Ovary (tissue), 9 donors: ENCODE measurements around the gene CHD2. TPM values are rescaled to one million over a fixed set of nuclear protein-coding genes. Genes with fewer than 3 reads are reported as not detected.
"Not testable (repeated sequence)": the region's sequence is repeated elsewhere in the genome, so short reads cannot be mapped to it uniquely, and the experiment has no call there.

Experiments used
- DNase-seq, 5 donors: peaks; one replicate each; pipeline ENCODE4 v3.0.0-alpha.2; 2019 to 2020
- H3K27ac ChIP-seq, 2 donors: fragments of 200-600 bp; one replicate each; pipeline versions ENCODE4 v1.5.1 to v1.8.0; 2019 to 2022
- H3K27me3 ChIP-seq: fragments of 200-600 bp; one replicate; pipeline ENCODE4 v1.8.0; 2022
- H3K36me3 ChIP-seq: fragments of 200-600 bp; sonication (generic); one replicate; pipeline ENCODE4 v1.5.1; 2019
- H3K4me1 ChIP-seq: one replicate; pipeline ENCODE4 v1.8.1; 2013; ENCODE audit warnings: mild to moderate bottlenecking, moderate library complexity; ENCODE audit not compliant: insufficient read depth
- H3K4me3 ChIP-seq: fragments of 200-600 bp; sonication (generic); one replicate; pipeline ENCODE4 v1.5.1; 2017
- H3K9me3 ChIP-seq, 2 donors: fragments of 200-600 bp in 1 of 2; sonication (generic) in 1 of 2; one replicate each; pipeline versions ENCODE4 v1.5.1 to v1.8.1; 2013 to 2019; ENCODE audit warnings: mild to moderate bottlenecking in 1 of 2, moderate library complexity in 1 of 2
- EP300 ChIP-seq: sonication (generic); formaldehyde crosslinking; IDR thresholded peaks from one replicate; pipeline ENCODE4 v1.6.1; 2017; ENCODE audit warnings: antibody characterized with exemption
- POLR2A ChIP-seq: fragments of 450-650 bp; IDR thresholded peaks from one replicate; pipeline ENCODE4 v1.6.1; 2017; ENCODE audit warnings: antibody characterized with exemption, mild to moderate bottlenecking, moderate library complexity
- WGBS, 3 donors: extraction: QIAGEN DNeasy Blood & Tissue Kit in 1 of 3; methylation state at CpG; one replicate each; pipeline versions ENCODE4 v1.1.5 to v1.1.7; 2013 to 2017; 5-methylcytosine and 5-hydroxymethylcytosine counted together
- intact Hi-C, 4 donors: fragments of 100-400 bp; cut with DNase I; formaldehyde crosslinking; loops; one replicate each; pipeline versions ENCODE4 v1.11.0 to v1.15.1; 2022 to 2023
- polyA plus RNA-seq, 2 donors: library from polyadenylated mRNA; stranded (reverse); fragments of 200-250 nt in 1 of 2; fragments of 350-450 nt in 1 of 2; fragmentation: Illumina TruSeq in 1 of 2; extraction: RNeasy Lipid Tissue Mini Kit (QIAGEN cat#74804) in 1 of 2; gene quantifications; one replicate each; pipeline ENCODE4 v1.2.3, GENCODE V29; 2013 to 2014
- total RNA-seq, 7 donors: library from RNA; depleted of rRNA in 2 of 7; stranded (reverse); fragments of >200 nt in 2 of 7; fragmentation: NEBNext Ultra II Directional in 3 of 7; extraction: Animal tissue kit (Norgen Biotek cat#: 25700) in 3 of 7; gene quantifications; one replicate each; pipeline versions ENCODE4 v1.1.0 to v1.2.4, GENCODE V29; 2016 to 2023
- TF ChIP-seq, protein P1 (sequence below), 3 donors: fragments of 450-650 bp in 2 of 3; fragments of 200-600 bp in 1 of 3; IDR thresholded peaks; one replicate each; pipeline versions ENCODE4 v1.5.1 to v1.8.0; 2016 to 2022; ENCODE audit warnings: antibody characterized with exemption in 3 of 3, mild to moderate bottlenecking in 1 of 3
- donor health status: DM: no; HTN: no; CAD: no; lungs with moderate emphysema.
- donor health status: DM: no; HTN: no; CAD: no.
- donor health status: Bipolar disorder and iron deficiency.
- donor health status: DM: yes; HTN: yes; CAD: no.
- donor health status: DM: no; HTN: no; CAD: no.
- donor health status: DM: yes; HTN: yes; CAD: no.

Gene CHD2
- total and polyA plus RNA-seq, 9 donors = 43.6 to 146 (median 98.2) TPM

DNA sequence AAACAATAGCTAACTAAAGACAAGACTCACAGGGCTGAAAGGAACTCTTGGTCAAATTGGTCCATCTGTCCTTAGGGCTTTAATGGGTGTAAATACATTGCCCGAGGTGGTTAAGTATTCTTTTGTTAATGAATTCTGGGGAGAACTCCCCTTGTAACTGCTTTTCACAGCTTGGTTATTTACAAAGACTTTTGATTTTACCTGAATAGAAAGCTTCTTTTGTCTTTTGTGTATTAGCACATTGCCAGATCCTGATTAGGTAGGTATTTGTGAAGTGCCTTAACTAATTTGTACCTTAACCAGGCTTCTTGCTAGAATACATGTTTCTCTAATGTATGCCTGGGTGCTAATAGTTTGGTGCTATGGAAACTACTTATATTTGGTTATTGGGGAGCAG lies 14.0 kb downstream of the CHD2 start:
- Histone ChIP-seq H3K27me3 (no peaks in the 10 kb centered on the region), H3K36me3 (no peaks in the 10 kb centered on the region), H3K9me3 (no peaks in the 10 kb centered on the region), H3K27ac (no peak overlapping the region), H3K4me3 (no peak overlapping the region), H3K4me1 (peaks cover 28% of the 10 kb centered on the region)
- no peak for TF ChIP-seq POLR2A
- TF ChIP-seq, protein P1, sequence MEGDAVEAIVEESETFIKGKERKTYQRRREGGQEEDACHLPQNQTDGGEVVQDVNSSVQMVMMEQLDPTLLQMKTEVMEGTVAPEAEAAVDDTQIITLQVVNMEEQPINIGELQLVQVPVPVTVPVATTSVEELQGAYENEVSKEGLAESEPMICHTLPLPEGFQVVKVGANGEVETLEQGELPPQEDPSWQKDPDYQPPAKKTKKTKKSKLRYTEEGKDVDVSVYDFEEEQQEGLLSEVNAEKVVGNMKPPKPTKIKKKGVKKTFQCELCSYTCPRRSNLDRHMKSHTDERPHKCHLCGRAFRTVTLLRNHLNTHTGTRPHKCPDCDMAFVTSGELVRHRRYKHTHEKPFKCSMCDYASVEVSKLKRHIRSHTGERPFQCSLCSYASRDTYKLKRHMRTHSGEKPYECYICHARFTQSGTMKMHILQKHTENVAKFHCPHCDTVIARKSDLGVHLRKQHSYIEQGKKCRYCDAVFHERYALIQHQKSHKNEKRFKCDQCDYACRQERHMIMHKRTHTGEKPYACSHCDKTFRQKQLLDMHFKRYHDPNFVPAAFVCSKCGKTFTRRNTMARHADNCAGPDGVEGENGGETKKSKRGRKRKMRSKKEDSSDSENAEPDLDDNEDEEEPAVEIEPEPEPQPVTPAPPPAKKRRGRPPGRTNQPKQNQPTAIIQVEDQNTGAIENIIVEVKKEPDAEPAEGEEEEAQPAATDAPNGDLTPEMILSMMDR (IDR thresholded peaks at IDR 0.05) = no peak
- TF ChIP-seq EP300 = no peak
- intact Hi-C loops = no loop called here
- WGBS, 3 donors = 59 to 72% (median 63%) methylated on average over 1 of the region's 1 CpG
- DNase-seq = no peak

DNA sequence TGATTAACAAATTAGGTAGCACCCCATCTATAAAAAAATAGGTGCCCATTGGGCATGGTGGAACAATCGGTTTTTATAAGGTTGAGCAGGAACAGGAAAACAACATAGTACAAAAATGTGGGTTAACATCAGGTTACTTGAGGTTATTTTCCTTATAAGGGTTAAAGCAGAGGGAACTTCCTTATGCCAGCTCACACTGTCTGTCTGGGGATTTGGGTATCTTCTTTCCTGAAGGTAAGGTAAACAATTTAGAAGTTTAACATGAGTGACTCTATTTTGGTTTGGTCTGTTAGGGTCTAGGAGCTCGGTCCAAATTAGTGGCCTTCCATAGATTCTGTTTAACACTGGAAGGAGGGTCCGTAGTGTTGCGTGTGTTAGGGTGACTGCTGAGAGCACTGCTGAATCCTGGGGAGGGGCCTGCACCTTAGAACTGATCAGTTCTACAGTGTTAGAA lies 14.7 kb downstream of the CHD2 start:
- H3K4me3 ChIP-seq = no peak overlapping the region

DNA sequence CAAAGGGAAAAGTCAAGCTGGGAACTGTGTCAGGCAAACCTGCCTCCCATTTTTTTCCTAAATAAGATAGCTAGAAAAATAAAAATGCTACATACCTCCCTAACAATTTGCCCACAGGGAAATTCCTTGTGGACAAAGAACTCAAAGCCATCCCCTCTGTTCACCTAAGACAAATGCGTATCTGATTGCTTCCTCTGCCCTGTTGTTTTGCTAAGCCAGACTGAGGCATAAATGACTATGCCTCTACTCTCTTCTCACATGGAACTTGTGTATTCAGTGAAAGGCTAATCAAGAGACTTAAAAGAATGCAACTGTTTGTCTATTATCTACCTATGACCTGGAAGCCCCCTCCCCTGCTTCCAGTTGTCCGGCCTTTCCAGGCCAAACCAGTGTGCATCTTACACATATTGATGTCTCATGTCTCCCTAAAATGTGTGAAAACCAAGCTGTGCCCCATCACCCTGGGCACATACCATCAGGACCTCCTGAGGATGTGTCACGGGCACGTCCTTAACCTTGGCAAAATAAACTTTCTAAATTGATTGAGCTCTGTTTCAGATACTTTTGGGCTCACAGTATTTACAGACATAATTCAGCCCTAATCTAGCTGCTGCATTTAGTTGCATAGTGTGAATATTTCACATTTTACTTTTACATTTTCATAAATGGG lies 15.8 kb downstream of the CHD2 start:
- TF ChIP-seq POLR2A = no peak
- TF ChIP-seq EP300 = no peak
- TF ChIP-seq, protein P1 (IDR thresholded peaks at IDR 0.05) = no peak
- H3K4me1 ChIP-seq = peaks cover 20% of the 10 kb centered on the region
- H3K9me3 ChIP-seq = no peaks in the 10 kb centered on the region
- no peaks in the 10 kb centered on the region for H3K36me3 ChIP-seq
- no peaks in the 10 kb centered on the region for H3K27me3 ChIP-seq
- 69 to 86% (median 83%) methylated on average over 4 of the region's 4 CpGs for WGBS, 3 donors
- intact Hi-C loops = loop anchor here in 2 of 4 donors (2.0 to 5.0 kb wide), 2 partner anchors 107 to 109 kb away; no protein-coding TSS in a partner anchor
- H3K4me3 ChIP-seq = no peak overlapping the region
- DNase-seq = no peak
- no peak overlapping the region for H3K27ac ChIP-seq

More for the DNA sequence above, 14.7 kb downstream of the CHD2 start:
- intact Hi-C loops = loop anchor here in 1 of 4 donors (5.0 kb wide), 1 partner anchor 107 kb away; no protein-coding TSS in a partner anchor
- Histone ChIP-seq H3K27me3 (no peaks in the 10 kb centered on the region), H3K4me1 (peaks cover 24% of the 10 kb centered on the region), H3K9me3 (no peaks in the 10 kb centered on the region), H3K36me3 (no peaks in the 10 kb centered on the region), H3K27ac (no peak overlapping the region)
- no peak for DNase-seq
- 64 to 76% (median 67%) methylated on average over 4 of the region's 4 CpGs for WGBS, 3 donors
- TF ChIP-seq, protein P1 (IDR thresholded peaks at IDR 0.05) = no peak
- TF ChIP-seq EP300 (no peak), POLR2A (no peak)

DNA sequence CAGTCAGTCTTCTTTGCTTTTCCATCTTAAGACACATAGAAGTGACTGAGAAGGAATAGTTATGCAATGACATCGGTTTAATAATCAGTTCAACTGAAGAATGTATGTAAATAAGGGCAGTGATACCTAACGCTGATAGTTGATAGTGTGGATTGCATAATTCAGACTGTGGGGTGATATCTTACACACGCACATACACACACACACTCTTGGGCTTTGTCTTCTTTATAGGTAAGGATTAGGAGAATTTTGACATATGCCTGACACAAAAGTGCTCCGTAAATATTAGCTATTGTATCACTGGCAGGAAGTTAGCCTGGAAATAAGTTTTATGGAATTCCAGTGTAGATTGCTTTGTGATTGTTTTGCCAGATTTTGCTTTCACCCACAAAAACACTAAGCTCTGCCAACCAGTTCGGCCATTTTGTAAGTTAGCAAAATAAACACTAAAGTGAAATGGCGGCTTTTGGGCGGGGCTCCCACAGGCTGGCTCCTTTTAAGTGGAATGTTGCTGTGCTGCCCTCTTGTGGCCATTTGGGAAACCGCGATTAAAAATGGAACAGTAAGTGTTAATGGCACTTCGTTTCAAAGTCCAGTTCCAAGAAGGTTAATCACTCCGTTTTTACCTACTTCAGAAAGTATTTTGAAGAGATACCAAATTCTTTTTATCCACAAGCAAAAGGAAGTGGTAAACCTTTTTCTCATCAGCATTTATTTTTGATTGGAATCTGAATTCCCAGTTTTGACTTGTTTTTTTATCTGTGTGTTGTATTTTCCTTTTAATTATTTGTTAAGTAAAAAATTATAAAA lies 17.7 kb downstream of the CHD2 start:
- no peaks in the 10 kb centered on the region for H3K9me3 ChIP-seq
- TF ChIP-seq, protein P1 (IDR thresholded peaks at IDR 0.05) = peak; percentile 89 to 98 (median 97)
- TF ChIP-seq POLR2A = no peak
- TF ChIP-seq EP300 = no peak
- no peaks in the 10 kb centered on the region for H3K36me3 ChIP-seq
- intact Hi-C loops = loop anchor here in 3 of 4 donors (2.0 to 5.0 kb wide), 2 partner anchors 109 to 111 kb away; no protein-coding TSS in a partner anchor
- WGBS, 3 donors = 8 to 20% (median 12%) methylated on average over 11 of the region's 11 CpGs
- peaks cover 16% of the 10 kb centered on the region for H3K4me1 ChIP-seq
- H3K27ac ChIP-seq = peak overlapping the region in 1 of 2 donors; percentile 75
- H3K27me3 ChIP-seq = no peaks in the 10 kb centered on the region
- peak; percentile 93 to 98 (median 96) for DNase-seq
- peak overlapping the region; percentile 5 for H3K4me3 ChIP-seq

GRCh38 chr15:92918881-92919280 lies 18.8 kb downstream of the CHD2 start:
- 75 to 80% (median 78%) methylated on average over 9 of the region's 9 CpGs for WGBS, 3 donors
- H3K4me3 ChIP-seq, H3K27me3 ChIP-seq, H3K36me3 ChIP-seq, H3K9me3 ChIP-seq, DNase-seq: not testable (repeated sequence)
- intact Hi-C loops = loop anchor here in 2 of 4 donors (2.0 to 5.0 kb wide), 2 partner anchors 110 to 112 kb away; no protein-coding TSS in a partner anchor
- H3K4me1 ChIP-seq = peaks cover 18% of the 10 kb centered on the region
- H3K27ac ChIP-seq = peak overlapping the region in 1 of 2 donors; percentile 28
